Measurements from ENCODE around the gene SLFN12L. TPM values are rescaled to one million over a fixed set of nuclear protein-coding genes. Genes with fewer than 3 reads are reported as not detected.

SLFN12L gene
- total and polyA plus RNA-seq, 10 donors = 0.39 to 39.5 (median 30.8) TPM

GRCh38 chr17:35553310-35553709, 15.8 kb upstream of the SLFN12L start:
- H3K27me3 ChIP-seq (replicated peaks in 1 of 7) = no peaks in the 10 kb centered on the region
- intact Hi-C loops (cut with DNase I; ENCODE audit: low total_unique reads) = no loop called here
- 79 to 92% (median 91%) methylated on average over 4 of the region's 4 CpGs for WGBS, 5 donors
- no peak overlapping the region for H3K27ac ChIP-seq
- DNase-seq = no peak
- no peaks in the 10 kb centered on the region for H3K36me3 ChIP-seq
- H3K9me3 ChIP-seq = no peaks in the 10 kb centered on the region
- no peak for TF ChIP-seq POLR2A (IDR thresholded peaks at IDR 0.05)
- no peak for TF ChIP-seq POLR2AphosphoS5 (IDR thresholded peaks at IDR 0.05)
- TF ChIP-seq, protein P1, sequence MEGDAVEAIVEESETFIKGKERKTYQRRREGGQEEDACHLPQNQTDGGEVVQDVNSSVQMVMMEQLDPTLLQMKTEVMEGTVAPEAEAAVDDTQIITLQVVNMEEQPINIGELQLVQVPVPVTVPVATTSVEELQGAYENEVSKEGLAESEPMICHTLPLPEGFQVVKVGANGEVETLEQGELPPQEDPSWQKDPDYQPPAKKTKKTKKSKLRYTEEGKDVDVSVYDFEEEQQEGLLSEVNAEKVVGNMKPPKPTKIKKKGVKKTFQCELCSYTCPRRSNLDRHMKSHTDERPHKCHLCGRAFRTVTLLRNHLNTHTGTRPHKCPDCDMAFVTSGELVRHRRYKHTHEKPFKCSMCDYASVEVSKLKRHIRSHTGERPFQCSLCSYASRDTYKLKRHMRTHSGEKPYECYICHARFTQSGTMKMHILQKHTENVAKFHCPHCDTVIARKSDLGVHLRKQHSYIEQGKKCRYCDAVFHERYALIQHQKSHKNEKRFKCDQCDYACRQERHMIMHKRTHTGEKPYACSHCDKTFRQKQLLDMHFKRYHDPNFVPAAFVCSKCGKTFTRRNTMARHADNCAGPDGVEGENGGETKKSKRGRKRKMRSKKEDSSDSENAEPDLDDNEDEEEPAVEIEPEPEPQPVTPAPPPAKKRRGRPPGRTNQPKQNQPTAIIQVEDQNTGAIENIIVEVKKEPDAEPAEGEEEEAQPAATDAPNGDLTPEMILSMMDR (IDR thresholded peaks at IDR 0.05 in 8 of 11, conservative IDR thresholded peaks at IDR 0.05 in 3 of 11) = no peak
- H3K4me1 ChIP-seq = no peaks in the 10 kb centered on the region
- H3K4me3 ChIP-seq = no peak overlapping the region

- Histone ChIP-seq H3K4me3 (no peak overlapping the region), H3K27ac (no peak overlapping the region), H3K27me3 (replicated peaks in 1 of 7) (no peaks in the 10 kb centered on the region), H3K36me3 (no peaks in the 10 kb centered on the region), H3K9me3 (no peaks in the 10 kb centered on the region), H3K4me1 (peaks cover 0 to 14% (median under 1%) of the 10 kb centered on the region in 6 donors)
- DNase-seq = no peak
- intact Hi-C loops (cut with DNase I; ENCODE audit: low total_unique reads) = no loop called here
- TF ChIP-seq POLR2AphosphoS5 (IDR thresholded peaks at IDR 0.05) = no peak
- TF ChIP-seq, protein P1 (IDR thresholded peaks at IDR 0.05 in 8 of 11, conservative IDR thresholded peaks at IDR 0.05 in 3 of 11) = no peak
- no peak for TF ChIP-seq POLR2A (IDR thresholded peaks at IDR 0.05)
- WGBS, 5 donors = 88 to 96% (median 95%) methylated on average over 1 of the region's 1 CpG
Measured at GRCh38 chr17:35548978-35549377, 11.5 kb upstream of the SLFN12L start.

DNA sequence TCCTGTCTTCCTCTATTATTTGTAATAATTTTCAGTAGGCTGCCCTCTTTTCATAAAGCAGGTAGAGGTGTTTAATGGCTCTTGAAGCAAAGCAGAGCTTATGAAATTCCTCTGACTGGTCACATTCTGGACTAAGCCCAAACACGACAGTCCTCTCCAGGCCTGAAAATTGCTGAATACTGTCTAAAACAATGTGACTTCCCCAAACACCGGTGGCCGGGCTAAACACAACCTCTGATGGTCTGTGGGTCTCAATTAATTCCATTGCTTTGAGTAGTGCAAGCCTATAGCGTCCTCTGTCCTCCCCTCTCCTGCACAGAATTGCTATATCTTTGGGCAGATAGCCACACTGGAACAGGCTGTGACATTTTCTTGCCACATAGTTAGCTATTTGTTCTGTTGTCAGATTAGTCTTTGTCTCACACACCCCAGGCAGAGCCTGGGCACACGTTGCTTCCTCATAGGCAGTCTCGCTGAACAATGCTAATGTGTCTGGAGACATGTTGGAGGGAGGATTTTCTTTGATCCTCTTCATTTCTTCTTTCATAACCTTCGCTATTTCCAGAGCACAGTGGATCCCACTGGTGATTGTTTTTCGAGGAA, 10.8 kb upstream of the SLFN12L start:
- intact Hi-C loops (cut with DNase I; ENCODE audit: low total_unique reads) = no loop called here
- Histone ChIP-seq H3K27me3 (replicated peaks in 1 of 7) (no peaks in the 10 kb centered on the region), H3K27ac (peak overlapping the region in 3 of 8 donors; percentile 11 to 22 (median 21)), H3K4me1 (peaks cover 0 to 20% (median 6%) of the 10 kb centered on the region in 6 donors), H3K36me3 (no peaks in the 10 kb centered on the region), H3K4me3 (no peak overlapping the region), H3K9me3 (no peaks in the 10 kb centered on the region)
- WGBS, 5 donors = 80 to 87% (median 81%) methylated on average over 8 of the region's 8 CpGs
- TF ChIP-seq, protein P1 (IDR thresholded peaks at IDR 0.05 in 8 of 11, conservative IDR thresholded peaks at IDR 0.05 in 3 of 11) = no peak
- TF ChIP-seq POLR2AphosphoS5 (IDR thresholded peaks at IDR 0.05) = no peak
- TF ChIP-seq POLR2A (IDR thresholded peaks at IDR 0.05) = no peak
- DNase-seq = no peak

- H3K4me1 ChIP-seq = peaks cover 8 to 39% (median 23%) of the 10 kb centered on the region in 6 donors
- H3K4me3 ChIP-seq = no peak overlapping the region
- no peaks in the 10 kb centered on the region for H3K36me3 ChIP-seq
- 73 to 83% (median 81%) methylated on average over 1 of the region's 1 CpG for WGBS, 5 donors
- no peaks in the 10 kb centered on the region for H3K27me3 ChIP-seq (replicated peaks in 1 of 7)
- intact Hi-C loops (cut with DNase I; ENCODE audit: low total_unique reads) = no loop called here
- DNase-seq = no peak
- no peaks in the 10 kb centered on the region for H3K9me3 ChIP-seq
- no peak overlapping the region for H3K27ac ChIP-seq
- TF ChIP-seq POLR2A (IDR thresholded peaks at IDR 0.05) = no peak
- TF ChIP-seq, protein P1 (IDR thresholded peaks at IDR 0.05 in 8 of 11, conservative IDR thresholded peaks at IDR 0.05 in 3 of 11) = no peak
Measured at GRCh38 chr17:35546487-35546886, 9.0 kb upstream of the SLFN12L start.

Measured in spleen (tissue), 11 donors.